Esophagus muscularis mucosa (tissue), 4 donors: ENCODE measurements around the gene ST8SIA5.

ENCODE experiments used
- CTCF ChIP-seq, 3 experiments: fragments of 200-600 bp in 2 of 3; fragments of 450-650 bp in 1 of 3; sonication (generic) in 2 of 3; IDR thresholded peaks; one replicate each; pipeline ENCODE4 v1.5.1; 2017 to 2019; ENCODE audit warnings: antibody characterized with exemption in 3 of 3, mild to moderate bottlenecking in 2 of 3, moderate library complexity in 1 of 3
- EP300 ChIP-seq: sonication (generic); formaldehyde crosslinking; IDR thresholded peaks from one replicate; pipeline ENCODE4 v1.6.1; 2017; ENCODE audit warnings: antibody characterized with exemption
- POLR2A ChIP-seq: fragments of 450-650 bp; IDR thresholded peaks from one replicate; pipeline ENCODE4 v1.6.1; 2017; ENCODE audit warnings: antibody characterized with exemption, moderate library complexity, mild to moderate bottlenecking, low read depth
- POLR2AphosphoS5 ChIP-seq, 2 donors: sonication (generic); formaldehyde crosslinking; IDR thresholded peaks; one replicate each; pipeline ENCODE4 v1.6.1; 2017; ENCODE audit warnings: antibody characterized with exemption in 2 of 2

- TF ChIP-seq POLR2AphosphoS5 (IDR thresholded peaks at IDR 0.05) = no peak
- no peak for TF ChIP-seq POLR2A
- no peak for TF ChIP-seq CTCF (IDR thresholded peaks at IDR 0.05)
- TF ChIP-seq EP300 = no peak
Measured at GRCh38 chr18:46704189-46704588, 52.7 kb downstream of the ST8SIA5 start.
